B cell (primary cell): ENCODE data around the gene CXorf51A.

Source experiments
- EZH2 ChIP-seq: IDR thresholded peaks from 2 replicates; pipeline ENCODE4 v1.6.1; 2012; ENCODE audit warnings: borderline replicate concordance, low read depth, mild to moderate bottlenecking, moderate library complexity, low read length; ENCODE audit not compliant: insufficient read depth, poor library complexity, severe bottlenecking
- TF ChIP-seq, protein P1 (sequence below): fragments of 200-600 bp; IDR thresholded peaks from one replicate; pipeline ENCODE4 v1.8.0; 2022; ENCODE audit warnings: antibody characterized with exemption, mild to moderate bottlenecking

DNA sequence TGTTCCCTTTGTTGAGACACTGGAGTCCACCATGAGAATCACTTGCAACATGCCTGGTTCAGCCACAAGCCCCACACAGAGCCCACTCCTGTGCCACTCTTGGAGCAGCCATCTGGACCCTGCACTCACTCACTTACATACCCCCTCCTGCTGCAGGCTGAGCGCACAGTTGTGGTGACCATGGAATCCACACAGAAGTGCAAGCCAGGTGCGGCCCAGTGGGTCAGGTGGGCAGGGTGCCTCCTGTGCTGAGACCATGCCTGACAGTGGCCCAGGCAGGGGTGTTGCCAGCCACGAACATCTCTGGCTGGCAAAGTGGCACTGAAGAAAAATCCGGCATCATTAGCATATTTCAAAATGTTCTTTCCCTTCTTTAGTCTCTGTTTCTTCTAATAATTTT is 17.4 kb upstream of the CXorf51A start:
- TF ChIP-seq EZH2, result no peak
- TF ChIP-seq, protein P1, sequence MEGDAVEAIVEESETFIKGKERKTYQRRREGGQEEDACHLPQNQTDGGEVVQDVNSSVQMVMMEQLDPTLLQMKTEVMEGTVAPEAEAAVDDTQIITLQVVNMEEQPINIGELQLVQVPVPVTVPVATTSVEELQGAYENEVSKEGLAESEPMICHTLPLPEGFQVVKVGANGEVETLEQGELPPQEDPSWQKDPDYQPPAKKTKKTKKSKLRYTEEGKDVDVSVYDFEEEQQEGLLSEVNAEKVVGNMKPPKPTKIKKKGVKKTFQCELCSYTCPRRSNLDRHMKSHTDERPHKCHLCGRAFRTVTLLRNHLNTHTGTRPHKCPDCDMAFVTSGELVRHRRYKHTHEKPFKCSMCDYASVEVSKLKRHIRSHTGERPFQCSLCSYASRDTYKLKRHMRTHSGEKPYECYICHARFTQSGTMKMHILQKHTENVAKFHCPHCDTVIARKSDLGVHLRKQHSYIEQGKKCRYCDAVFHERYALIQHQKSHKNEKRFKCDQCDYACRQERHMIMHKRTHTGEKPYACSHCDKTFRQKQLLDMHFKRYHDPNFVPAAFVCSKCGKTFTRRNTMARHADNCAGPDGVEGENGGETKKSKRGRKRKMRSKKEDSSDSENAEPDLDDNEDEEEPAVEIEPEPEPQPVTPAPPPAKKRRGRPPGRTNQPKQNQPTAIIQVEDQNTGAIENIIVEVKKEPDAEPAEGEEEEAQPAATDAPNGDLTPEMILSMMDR, result no peak
